Left ventricle myocardium inferior (tissue), 1 donor: Measurements from ENCODE around the gene RAG1. TPM values are rescaled to one million over a fixed set of nuclear protein-coding genes. Genes with fewer than 3 reads are reported as not detected.

Experiments used
- DNase-seq: peaks from one replicate; pipeline ENCODE4 v3.0.0-alpha.2; 2020
- H3K27ac ChIP-seq: fragments of 200-600 bp; replicated peaks from 2 replicates; pipeline ENCODE4 v1.8.0; 2021
- H3K27me3 ChIP-seq: fragments of 200-600 bp; 2 replicates; pipeline ENCODE4 v1.8.0; 2021; ENCODE audit warnings: low read depth
- H3K36me3 ChIP-seq: fragments of 200-600 bp; 2 replicates; pipeline ENCODE4 v1.8.0; 2021
- H3K4me1 ChIP-seq: fragments of 200-600 bp; 2 replicates; pipeline ENCODE4 v1.8.0; 2021
- H3K4me3 ChIP-seq: fragments of 200-600 bp; 2 replicates; pipeline ENCODE4 v1.8.0; 2021; ENCODE audit warnings: mild to moderate bottlenecking, moderate library complexity
- H3K9me3 ChIP-seq: fragments of 200-600 bp; replicated peaks from 2 replicates; pipeline ENCODE4 v1.8.0; 2021
- intact Hi-C: fragments of 100-400 bp; cut with micrococcal nuclease; formaldehyde crosslinking; loops from one replicate; pipeline ENCODE4 v1.11.0; 2022
- total RNA-seq: library from RNA; stranded (reverse); fragmentation: NEBNext Ultra II Directional; extraction: Animal tissue kit (Norgen Biotek cat#: 25700); gene quantifications from one replicate; pipeline ENCODE4 v1.2.1, GENCODE V29; 2021
- TF ChIP-seq, protein P1 (sequence below): fragments of 200-600 bp; IDR thresholded peaks from 2 replicates; pipeline ENCODE4 v1.8.0; 2021; ENCODE audit warnings: antibody characterized with exemption, mild to moderate bottlenecking, borderline replicate concordance
- donor health status: DM: no; HTN: yes; CAD: no; lungs with severe emphysema.

Gene RAG1
- total RNA-seq, 1 donor from 2014 or later = 1.6 TPM

DNA sequence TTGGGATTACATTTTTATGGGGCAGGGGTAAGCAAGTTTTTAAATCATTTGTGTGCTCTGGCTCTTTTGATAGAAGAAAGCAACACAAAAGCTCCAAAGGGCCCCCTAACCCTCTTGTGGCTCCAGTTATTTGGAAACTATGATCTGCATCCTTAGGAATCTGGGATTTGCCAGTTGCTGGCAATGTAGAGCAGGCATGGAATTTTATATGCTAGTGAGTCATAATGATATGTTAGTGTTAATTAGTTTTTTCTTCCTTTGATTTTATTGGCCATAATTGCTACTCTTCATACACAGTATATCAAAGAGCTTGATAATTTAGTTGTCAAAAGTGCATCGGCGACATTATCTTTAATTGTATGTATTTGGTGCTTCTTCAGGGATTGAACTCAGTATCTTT, 10.1 kb downstream of the RAG1 start:
- no peak for DNase-seq
- Histone ChIP-seq H3K4me3 (no peak overlapping the region), H3K36me3 (peaks cover 10% of the 10 kb centered on the region), H3K27ac (no peak overlapping the region), H3K9me3 (no peaks in the 10 kb centered on the region), H3K4me1 (peaks cover 17% of the 10 kb centered on the region), H3K27me3 (no peaks in the 10 kb centered on the region)
- intact Hi-C loops = no loop called here
- TF ChIP-seq, protein P1, sequence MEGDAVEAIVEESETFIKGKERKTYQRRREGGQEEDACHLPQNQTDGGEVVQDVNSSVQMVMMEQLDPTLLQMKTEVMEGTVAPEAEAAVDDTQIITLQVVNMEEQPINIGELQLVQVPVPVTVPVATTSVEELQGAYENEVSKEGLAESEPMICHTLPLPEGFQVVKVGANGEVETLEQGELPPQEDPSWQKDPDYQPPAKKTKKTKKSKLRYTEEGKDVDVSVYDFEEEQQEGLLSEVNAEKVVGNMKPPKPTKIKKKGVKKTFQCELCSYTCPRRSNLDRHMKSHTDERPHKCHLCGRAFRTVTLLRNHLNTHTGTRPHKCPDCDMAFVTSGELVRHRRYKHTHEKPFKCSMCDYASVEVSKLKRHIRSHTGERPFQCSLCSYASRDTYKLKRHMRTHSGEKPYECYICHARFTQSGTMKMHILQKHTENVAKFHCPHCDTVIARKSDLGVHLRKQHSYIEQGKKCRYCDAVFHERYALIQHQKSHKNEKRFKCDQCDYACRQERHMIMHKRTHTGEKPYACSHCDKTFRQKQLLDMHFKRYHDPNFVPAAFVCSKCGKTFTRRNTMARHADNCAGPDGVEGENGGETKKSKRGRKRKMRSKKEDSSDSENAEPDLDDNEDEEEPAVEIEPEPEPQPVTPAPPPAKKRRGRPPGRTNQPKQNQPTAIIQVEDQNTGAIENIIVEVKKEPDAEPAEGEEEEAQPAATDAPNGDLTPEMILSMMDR = no peak

DNA sequence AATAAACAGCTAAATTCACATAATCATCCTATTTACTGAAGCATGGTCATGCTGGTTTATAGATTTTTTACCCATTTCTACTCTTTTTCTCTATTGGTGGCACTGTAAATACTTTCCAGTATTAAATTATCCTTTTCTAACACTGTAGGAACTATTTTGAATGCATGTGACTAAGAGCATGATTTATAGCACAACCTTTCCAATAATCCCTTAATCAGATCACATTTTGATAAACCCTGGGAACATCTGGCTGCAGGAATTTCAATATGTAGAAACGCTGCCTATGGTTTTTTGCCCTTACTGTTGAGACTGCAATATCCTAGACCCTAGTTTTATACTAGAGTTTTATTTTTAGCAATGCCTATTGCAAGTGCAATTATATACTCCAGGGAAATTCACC, 10.7 kb downstream of the RAG1 start:
- intact Hi-C loops = no loop called here
- TF ChIP-seq, protein P1 = no peak

DNA sequence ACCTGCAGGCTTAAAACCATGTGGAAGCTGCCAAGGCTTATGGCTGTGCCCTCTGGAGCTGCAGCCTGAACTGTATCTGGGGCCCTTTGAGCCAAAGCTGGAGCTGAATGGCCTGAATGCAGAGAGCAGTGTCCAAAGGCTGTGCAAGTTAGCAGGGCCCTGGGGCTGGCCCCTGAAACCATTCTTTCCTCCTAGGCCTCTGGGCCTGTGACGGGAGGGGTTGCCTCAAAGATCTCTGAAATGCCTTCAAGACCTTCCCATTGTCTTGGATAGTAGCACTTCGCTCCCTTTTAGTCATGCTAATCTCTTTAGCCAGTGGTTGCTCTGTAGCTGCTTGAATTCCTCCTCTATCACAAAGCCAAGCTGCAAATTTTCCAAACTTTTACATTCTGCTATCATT, 13.7 kb downstream of the RAG1 start:
- H3K27ac ChIP-seq = no peak overlapping the region
- no peak overlapping the region for H3K4me3 ChIP-seq
- H3K27me3 ChIP-seq = no peaks in the 10 kb centered on the region
- H3K4me1 ChIP-seq = peaks cover 17% of the 10 kb centered on the region
- intact Hi-C loops = no loop called here
- TF ChIP-seq, protein P1 = no peak
- H3K36me3 ChIP-seq = no peaks in the 10 kb centered on the region
- H3K9me3 ChIP-seq = no peaks in the 10 kb centered on the region
- DNase-seq = no peak

More for the DNA sequence above, 10.7 kb downstream of the RAG1 start:
- Histone ChIP-seq H3K36me3 (peaks cover 9% of the 10 kb centered on the region), H3K4me3 (no peak overlapping the region), H3K4me1 (peaks cover 17% of the 10 kb centered on the region), H3K9me3 (no peaks in the 10 kb centered on the region), H3K27me3 (no peaks in the 10 kb centered on the region), H3K27ac (no peak overlapping the region)
- DNase-seq = no peak

DNA sequence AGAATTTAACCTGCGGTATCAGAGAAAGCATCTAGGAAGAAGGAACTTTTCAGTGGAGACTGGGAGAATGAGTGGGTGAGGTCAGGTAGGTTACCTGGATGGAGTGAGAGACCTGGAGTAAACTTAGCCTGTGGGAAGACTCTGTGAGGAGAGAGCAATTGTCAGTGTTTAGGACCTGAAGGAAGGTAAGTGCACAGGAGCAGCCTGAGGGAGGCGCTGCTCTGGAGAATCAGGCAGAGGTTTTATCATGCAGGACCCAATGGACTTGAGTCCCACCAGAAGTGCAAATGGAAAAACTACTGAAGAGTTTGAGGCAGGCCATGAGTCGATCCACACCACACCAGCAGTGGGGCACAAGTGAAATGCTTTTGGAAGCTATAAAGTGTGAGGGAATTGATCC, 15.9 kb downstream of the RAG1 start:
- Histone ChIP-seq H3K4me1 (peaks cover 4% of the 10 kb centered on the region), H3K36me3 (no peaks in the 10 kb centered on the region), H3K9me3 (no peaks in the 10 kb centered on the region), H3K27ac (no peak overlapping the region), H3K27me3 (peaks cover 13% of the 10 kb centered on the region), H3K4me3 (no peak overlapping the region)
- intact Hi-C loops = no loop called here
- TF ChIP-seq, protein P1 = no peak
- no peak for DNase-seq

DNA sequence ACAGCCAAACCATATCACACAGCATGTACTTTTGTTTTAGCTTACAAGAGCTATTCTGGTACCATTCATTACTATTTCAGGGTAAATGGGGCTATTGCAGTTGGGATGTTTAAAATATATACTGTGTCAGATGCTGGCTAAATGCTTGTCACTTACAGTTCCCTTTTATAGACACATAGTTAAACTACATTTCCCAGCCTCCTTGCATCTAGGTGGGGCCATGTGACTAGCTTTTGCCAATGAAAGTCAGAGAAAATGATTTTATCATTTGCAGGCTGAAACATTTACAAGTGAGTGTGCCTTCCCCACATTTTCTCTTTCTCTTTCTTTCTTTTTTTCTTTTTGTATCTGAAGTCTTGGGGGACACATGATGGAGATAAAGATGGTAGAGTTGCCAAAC, 18.7 kb downstream of the RAG1 start:
- Histone ChIP-seq H3K9me3 (no peaks in the 10 kb centered on the region), H3K36me3 (no peaks in the 10 kb centered on the region), H3K4me1 (no peaks in the 10 kb centered on the region), H3K4me3 (no peak overlapping the region), H3K27me3 (peaks cover 40% of the 10 kb centered on the region), H3K27ac (no peak overlapping the region)
- DNase-seq = no peak
- intact Hi-C loops = no loop called here
- TF ChIP-seq, protein P1 = no peak

DNA sequence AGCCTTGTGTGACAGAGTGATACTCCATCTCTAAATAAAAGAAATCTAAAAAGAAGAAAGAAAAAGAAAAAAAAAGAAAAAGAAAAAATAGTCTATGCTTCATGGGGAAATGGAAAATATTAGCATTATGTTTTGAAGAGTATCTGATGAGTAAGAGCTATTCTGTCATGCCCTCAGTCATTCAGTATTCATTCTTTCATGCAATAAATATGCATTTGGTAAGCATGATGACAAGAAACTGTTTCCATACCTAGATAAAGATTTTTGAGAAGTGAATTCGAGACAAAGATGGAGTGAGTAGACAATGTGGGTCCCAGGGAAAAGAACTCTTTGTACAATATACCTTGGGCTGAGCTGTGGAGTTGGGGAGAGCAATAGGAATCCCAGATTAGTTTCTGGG, 20.3 kb downstream of the RAG1 start:
- no peaks in the 10 kb centered on the region for H3K36me3 ChIP-seq
- no peak overlapping the region for H3K27ac ChIP-seq
- TF ChIP-seq, protein P1 = no peak
- H3K27me3 ChIP-seq = peaks cover 52% of the 10 kb centered on the region
- DNase-seq = no peak
- no peak overlapping the region for H3K4me3 ChIP-seq
- intact Hi-C loops = no loop called here
- no peaks in the 10 kb centered on the region for H3K4me1 ChIP-seq
- no peaks in the 10 kb centered on the region for H3K9me3 ChIP-seq
